ENCODE results near the gene ADAM10.
A peak's percentile ranks its signal among the peaks of the same experiment; 100 is the strongest.

Gene ADAM10

GRCh38 chr15:58748040-58748851 lies 1.3 kb downstream of the ADAM10 start:
- H3K4me3 ChIP-seq (ENCODE audit: control insufficient read depth, low read depth, low read length) = peak overlapping the region; percentile 80
- TF ChIP-seq CTCF (IDR thresholded peaks at IDR 0.05; ENCODE audit: control insufficient read depth, insufficient read depth, low read depth, low read length, missing control alignments) = no peak
- no peak for DNase-seq (ENCODE audit: low read depth)

- no peak overlapping the region for H3K4me3 ChIP-seq (ENCODE audit: control insufficient read depth, low read depth, low read length)
- DNase-seq (ENCODE audit: low read depth) = no peak
- TF ChIP-seq CTCF (IDR thresholded peaks at IDR 0.05; ENCODE audit: control insufficient read depth, insufficient read depth, low read depth, low read length, missing control alignments) = no peak
These were observed 3.3 kb downstream of the ADAM10 start for GRCh38 chr15:58746174-58746573.

- no peak overlapping the region for H3K4me3 ChIP-seq (ENCODE audit: control insufficient read depth, low read depth, low read length)
- no peak for DNase-seq (ENCODE audit: low read depth)
- TF ChIP-seq CTCF (IDR thresholded peaks at IDR 0.05; ENCODE audit: control insufficient read depth, insufficient read depth, low read depth, low read length, missing control alignments) = no peak
These were observed 6.5 kb downstream of the ADAM10 start for GRCh38 chr15:58742819-58743502.

GRCh38 chr15:58742022-58742813 lies 7.3 kb downstream of the ADAM10 start:
- DNase-seq (ENCODE audit: low read depth) = no peak
- no peak overlapping the region for H3K4me3 ChIP-seq (ENCODE audit: control insufficient read depth, low read depth, low read length)
- no peak for TF ChIP-seq CTCF (IDR thresholded peaks at IDR 0.05; ENCODE audit: control insufficient read depth, insufficient read depth, low read depth, low read length, missing control alignments)

GRCh38 chr15:58741032-58741431 lies 8.5 kb downstream of the ADAM10 start:
- no peak for DNase-seq (ENCODE audit: low read depth)
- no peak for TF ChIP-seq CTCF (IDR thresholded peaks at IDR 0.05; ENCODE audit: control insufficient read depth, insufficient read depth, low read depth, low read length, missing control alignments)
- H3K4me3 ChIP-seq (ENCODE audit: control insufficient read depth, low read depth, low read length) = no peak overlapping the region

GRCh38 chr15:58740436-58740835 lies 9.1 kb downstream of the ADAM10 start:
- DNase-seq (ENCODE audit: low read depth) = no peak
- no peak for TF ChIP-seq CTCF (IDR thresholded peaks at IDR 0.05; ENCODE audit: control insufficient read depth, insufficient read depth, low read depth, low read length, missing control alignments)
- H3K4me3 ChIP-seq (ENCODE audit: control insufficient read depth, low read depth, low read length) = no peak overlapping the region
